ENCODE measurements around the gene C3.
A peak's percentile ranks its signal among the peaks of the same experiment; 100 is the strongest.

The C3 gene

DNA sequence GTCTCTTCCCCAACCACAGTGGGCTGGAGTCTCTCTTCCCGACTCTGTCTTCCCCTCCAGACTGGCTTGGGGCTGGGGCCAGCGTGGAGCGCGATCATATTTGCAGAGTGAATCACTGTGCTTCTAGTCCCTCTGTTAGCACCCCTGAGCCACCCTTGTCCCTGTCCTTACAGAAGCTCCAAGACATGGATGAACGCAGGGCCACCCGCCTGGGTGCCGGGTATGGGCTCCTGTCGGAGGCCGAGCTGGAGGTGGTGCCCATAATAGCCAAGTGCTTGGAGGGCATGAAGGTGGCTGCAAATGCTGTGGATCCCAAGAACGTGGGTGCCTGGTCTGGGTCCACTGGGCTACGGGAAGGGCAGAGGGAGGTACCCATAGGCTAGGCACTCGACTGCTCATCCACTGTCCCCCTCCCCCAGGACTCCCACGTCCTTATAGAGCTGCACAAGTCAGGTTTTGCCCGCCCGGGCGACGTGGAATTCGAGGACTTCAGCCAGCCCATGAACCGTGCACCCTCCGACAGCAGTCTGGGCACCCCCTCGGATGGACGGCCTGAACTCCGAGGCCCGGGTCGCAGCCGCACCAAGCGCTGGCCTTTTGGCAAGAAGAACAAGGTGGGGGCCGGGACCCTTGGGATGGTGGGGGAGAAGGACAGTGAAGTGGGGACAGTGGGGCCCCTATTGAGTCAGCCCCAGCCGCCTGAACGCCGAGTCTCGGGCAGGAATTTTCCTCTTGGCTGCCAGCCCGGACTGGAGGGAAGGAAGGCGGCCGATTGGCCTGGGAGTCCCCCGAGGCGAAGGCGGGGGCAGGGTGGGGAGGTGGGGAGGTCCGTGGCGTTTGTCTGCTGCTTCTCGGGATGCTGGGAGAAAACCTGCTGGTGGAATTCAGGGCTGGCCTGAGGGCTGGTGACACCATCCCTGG is 24.2 kb upstream of the C3 start:
- DNase-seq (ENCODE audit: low spot score) = peak; percentile 52

DNA sequence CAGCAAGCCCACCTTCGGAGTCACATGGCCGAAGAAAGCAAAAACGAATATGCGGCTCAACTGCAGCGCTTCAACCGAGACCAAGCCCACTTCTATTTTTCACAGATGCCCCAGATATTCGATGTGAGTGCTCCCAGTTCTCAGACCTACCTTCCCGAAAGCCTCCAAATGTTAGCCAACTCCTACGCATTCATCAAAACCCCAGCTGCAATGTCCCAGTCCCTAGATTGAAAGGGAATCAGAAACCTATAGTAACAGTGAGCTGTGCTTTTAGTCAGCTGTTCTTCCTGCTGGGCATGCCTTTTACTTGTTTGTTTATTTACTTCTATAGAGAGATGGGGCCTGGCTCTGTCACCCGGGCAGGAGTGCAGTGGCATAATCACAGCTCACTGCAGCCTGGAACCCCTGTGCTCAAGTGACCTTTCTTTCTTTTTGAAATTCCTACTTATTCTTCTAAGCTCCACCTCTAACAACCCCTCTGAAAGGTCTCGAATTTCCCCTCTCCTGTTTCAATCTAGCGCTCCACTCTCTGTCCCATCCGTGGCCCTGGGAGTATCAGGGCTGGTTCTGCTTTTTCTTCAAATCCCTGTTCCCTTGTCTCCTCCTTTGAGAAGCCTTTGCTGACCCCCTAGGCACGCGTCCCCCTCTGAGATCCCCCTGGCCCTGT is 23.4 kb upstream of the C3 start:
- DNase-seq (ENCODE audit: low spot score) = no peak

DNA sequence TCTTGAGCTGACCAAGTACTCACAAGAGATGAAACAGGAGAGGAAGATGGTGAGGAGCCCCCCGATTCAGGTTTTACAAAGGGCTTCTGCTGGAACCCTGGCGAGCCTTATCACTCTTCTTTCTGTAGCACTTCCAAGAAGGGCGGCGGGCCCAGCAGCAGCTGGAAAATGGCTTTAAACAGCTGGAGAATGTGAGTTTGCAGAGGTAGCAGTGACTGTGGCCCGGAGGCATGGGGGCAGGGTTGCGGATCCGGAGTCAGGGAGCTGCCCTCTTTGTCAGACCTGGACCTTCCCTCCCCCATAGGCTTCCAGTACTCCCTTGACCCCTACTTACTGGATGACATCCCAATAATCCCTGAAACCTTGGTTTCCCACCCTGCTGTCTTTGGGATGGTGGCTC is 22.6 kb upstream of the C3 start:
- no peak for DNase-seq (ENCODE audit: low spot score)

DNA sequence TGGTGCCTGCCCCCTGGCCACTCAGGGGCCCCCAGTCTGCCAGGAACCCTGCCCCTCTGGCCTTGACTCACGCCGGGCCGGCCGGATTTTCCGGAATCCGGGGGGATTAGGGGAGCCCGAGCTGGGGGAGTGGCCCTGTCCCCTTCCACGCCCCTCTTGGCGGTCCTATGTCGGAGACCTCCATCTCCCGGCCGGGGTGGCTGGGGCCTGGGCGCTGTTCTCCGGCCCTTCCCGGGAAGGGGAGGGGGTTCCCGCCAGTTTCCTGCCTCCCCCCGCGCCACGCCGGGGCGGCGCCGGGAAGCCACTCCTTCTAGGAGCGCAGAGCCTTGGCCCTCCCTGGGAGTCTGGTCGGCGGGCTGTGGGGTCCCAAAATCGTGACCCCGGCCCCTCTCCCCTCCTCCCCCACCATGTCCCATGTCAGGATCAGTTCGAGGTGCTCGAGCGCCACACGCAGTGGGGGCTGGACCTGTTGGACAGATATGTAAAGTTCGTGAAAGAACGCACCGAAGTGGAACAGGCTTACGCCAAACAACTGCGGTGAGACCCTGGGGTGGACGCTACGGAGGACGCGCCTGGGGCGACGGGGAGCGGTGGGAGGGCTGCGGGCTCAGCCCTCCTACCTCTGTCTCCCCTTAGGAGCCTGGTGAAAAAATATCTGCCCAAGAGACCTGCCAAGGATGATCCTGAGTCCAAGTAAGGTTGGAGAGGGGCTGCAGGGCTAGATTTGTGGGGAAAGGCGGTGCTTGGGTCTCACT is 20.3 kb upstream of the C3 start:
- no peak for DNase-seq (ENCODE audit: low spot score)

DNA sequence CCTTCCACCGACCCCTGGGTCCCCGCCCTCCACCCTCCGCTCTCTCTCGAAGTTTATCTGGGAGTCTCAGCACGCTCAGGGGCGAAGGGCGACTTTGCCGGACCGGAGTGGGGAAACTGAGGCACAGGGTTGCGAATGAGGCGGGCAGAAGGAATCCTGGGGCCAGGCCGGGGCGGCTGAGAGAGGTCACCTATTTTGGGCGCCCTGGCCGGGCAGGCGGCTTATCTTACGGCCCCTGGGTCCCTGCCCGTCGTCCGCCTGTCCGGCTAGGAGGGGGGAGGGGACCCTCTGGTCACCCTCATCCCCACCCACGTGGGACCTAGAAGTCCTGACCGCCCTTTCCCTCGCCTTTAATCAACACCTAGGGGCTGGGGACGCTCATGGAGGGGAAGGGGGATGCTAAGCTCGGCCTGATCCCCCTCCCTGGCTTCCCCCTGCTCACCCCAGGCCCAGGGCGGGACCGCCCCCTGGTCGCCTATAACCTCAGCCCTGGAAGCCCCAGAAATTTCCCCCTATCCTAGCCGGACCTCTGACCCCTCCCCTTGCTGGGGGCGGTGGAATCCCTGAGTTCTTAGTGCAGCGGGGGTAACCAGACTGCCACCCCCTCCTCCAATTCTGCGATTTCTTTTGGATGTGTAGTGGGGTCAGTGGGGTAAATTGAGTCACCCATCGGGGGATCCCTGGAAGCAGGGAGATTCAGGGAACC is 19.6 kb upstream of the C3 start:
- no peak for DNase-seq (ENCODE audit: low spot score)

DNA sequence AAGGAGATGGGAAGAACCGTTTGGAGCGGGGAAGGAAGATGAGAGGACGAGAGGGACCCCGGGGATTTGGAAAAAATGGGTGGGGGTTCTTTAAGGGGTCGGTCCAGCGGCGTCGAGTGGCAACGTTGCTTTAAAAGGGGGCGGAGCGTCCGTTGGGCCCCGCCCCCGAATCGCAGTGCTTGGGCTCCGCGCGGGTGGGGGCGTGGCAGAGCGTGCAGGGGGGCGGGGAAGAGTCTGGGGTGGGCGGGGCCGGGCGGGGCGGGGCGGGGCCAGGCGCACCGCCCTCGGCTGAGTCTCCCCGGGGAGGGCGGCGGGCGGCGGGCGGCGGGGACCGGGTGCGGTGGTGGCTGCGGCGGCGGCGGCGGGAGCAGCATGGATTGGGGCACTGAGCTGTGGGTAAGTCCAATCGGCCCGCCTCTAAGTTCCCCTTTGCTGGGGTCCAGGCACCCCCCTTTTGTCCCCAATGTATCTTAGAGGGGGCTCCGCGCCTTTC is 19.0 kb upstream of the C3 start, which contains the start of gene TRIP10:
TSS of gene TRIP10 (plus strand) at position 291 of the 493 bp plus-strand sequence. CDS start at position 373, 82 bp downstream.
- DNase-seq (ENCODE audit: low spot score) = peak; percentile 84

DNA sequence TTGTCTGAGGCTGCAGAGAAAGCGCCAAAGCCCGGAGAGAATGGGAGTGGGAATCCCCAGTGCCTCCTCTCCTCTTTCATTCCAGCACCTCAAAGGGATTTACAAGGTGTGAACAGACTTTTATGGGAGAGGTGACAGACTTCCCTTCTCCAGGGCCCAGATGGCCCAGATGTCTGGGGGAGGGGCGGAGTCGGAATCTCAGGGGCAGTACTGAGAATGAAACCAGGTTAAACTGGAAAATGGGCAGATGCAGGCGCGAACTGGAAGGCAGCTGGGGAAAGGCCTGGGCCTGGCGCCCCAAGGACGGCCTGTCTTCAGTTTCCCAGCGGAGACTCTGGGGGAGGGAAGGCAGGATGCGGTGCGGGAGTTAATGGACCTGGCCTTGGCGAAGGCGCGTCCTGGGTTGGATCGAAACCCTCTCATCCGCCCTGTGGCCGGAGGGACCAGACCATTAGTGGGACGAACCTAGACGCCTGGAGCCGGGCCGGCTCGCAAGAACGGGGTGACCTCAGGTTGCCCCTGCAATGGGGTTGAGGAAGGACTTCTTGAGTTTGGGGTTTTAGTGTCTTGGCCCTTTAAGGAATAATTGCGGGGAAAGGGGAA is 18.4 kb upstream of the C3 start:
- DNase-seq (ENCODE audit: low spot score) = no peak

DNA sequence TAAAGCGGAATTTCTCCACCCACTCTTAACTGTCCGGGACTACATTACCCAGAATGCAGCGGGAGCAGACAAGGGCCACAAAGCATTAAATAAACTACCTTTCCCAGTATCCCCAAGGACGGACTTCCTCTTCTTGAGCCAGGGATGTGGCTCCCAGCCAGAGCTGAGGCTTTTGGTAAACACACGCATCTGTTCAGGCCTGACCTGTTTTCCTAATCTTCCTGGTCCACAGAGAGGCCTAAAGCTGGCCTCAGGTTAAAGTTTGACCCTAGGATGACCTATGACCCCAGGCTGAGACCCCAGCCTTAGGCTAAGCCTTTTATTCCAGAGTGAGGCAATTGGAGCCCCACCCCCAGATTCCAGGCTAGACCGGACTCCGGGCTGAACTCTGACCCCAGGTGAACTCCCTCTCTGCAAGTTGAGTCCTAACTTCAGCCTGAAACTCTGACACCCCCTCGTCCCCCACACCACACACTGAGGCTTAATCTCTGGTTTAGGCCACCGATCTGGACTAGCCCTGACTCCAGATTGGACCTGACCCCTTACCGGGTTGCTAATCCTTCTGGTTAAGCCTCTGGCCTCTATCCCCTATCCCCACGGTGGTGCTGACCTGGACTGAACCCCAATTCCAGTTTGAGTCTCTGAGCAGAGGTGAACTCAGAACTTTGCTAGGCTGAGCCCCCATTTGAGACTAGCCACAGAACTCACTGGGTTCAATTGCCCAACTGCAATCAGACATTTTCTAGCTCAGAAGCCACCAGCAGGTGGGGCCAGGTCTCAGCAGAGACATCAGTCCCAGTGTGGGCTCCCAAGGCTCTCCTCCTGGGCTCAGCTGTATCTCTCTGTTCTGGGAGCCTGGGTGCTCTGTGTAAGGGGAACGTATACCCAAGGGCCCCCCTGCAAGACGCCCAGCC is 17.7 kb upstream of the C3 start:
- DNase-seq (ENCODE audit: low spot score) = peak; percentile 100

DNA sequence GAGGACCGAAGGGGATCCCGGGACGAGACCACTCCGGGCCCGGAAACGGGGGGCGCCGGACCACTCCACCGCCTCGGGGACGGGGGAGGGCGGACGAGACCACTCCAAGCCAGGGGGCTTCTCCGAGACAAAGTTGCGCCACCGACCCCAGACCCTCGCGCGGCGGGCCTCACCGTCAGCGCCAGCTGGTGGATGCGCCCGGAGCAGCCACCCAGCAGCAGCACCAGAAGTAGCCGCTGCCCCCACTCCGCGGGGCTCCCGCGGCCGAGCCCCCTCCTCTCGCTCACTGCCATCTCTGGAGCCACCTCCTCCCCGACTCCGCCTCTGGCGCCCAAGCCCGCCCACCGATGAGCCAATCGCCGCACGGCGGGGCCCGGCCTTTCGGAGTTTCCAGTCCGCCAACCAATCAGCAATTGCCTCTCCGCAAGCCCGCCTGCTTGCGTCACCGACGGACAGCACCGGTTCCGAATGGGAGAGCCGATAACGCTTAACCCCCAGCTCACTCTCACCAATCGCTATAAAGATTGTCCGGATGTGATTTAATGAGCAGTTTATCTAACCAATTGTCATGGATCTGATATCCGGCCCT is 16.9 kb upstream of the C3 start, which contains the start of gene GPR108:
TSS of gene GPR108 (minus strand) at position 297 of the 589 bp plus-strand sequence. CDS start at position 293, 4 bp downstream.
- peak; percentile 86 for DNase-seq (ENCODE audit: low spot score)

DNA sequence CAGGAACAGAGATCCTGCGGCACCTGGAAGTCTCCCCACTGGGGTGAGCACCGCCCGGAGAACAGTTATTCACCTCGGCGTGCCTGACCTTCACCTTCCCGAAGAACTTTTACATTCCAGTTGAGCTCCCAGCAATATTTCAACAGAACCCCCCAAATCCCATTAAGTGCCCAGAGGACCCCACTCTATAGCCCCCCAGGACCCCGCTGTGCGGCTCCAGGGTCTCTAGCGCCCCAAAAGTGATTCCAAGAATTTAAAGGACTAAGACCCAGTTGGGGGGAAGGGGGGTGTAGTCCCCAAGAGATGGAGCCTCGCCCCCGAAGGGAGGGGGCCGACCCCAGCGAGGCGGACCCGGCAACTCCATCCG is 16.4 kb upstream of the C3 start:
- no peak for DNase-seq (ENCODE audit: low spot score)

DNA sequence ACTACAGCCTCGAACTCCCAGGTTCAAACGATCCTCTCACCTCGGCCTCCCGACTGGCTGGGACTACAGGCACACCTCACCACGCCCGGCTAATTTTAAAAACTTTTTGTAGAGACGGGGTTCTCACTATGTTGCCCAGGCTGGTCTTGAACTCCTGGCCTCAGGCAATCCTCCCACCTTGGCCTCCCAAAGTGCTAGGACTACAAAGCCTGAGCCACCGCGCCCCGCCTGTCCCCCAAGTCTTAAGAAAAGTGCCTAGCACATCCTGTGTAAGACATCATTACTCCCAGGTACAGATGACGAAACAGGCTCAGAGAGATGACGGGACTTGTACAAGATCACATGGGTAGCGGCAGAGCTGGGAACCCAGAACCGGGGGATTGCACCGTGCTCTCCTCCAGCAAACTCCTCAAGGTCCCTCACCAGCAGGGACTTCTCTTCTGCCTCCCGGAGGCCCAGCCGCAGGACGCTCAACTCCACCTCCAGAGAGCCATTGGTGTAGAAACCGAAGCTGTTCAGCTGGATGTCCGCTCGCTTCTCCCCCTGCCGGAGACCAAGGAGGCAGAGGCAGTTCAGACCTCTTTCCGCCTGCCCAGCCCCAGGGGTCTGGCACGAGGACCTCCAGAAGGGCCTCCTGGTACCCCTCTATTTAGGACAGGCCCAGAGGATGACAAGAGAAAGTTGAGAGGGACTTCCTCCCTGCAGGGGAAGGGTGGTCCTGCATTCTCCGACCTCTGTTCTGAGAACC is 15.9 kb upstream of the C3 start:
- DNase-seq (ENCODE audit: low spot score) = peak; percentile 50

DNA sequence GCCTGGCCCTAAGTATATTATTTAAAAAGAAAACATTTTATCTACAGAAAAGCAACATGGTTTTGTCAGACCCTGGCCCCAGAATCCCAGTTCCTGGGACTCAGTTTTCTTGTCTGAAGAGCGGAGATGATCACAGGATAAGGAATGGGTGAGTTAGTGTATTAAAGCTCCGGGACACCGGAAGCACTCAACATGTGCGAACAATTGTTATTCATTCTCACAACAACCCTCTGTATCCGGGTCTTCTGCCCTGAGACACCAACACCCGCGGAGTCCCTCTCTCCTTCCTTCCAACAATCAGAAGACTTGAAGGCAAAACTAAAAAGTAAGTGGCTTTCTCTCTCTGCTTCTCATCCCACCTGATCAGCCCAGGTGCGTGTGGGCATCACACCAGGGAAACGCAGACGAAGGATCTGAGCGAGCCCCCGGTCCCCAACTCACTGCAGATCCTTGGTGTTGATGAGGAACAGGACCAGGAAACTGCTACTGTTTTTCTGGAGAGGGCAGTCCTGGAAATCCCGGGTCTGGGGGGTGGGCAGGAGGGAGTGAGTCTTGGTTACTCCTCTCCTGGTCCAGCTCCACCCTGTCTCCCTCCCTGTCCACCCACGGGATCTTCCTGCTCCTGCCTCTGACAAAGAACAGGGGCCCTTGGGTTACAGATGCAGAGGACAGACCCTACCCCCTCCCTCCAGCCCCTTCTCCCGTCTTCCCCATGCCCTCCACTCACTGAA is 14.9 kb upstream of the C3 start:
- DNase-seq (ENCODE audit: low spot score) = no peak

DNA sequence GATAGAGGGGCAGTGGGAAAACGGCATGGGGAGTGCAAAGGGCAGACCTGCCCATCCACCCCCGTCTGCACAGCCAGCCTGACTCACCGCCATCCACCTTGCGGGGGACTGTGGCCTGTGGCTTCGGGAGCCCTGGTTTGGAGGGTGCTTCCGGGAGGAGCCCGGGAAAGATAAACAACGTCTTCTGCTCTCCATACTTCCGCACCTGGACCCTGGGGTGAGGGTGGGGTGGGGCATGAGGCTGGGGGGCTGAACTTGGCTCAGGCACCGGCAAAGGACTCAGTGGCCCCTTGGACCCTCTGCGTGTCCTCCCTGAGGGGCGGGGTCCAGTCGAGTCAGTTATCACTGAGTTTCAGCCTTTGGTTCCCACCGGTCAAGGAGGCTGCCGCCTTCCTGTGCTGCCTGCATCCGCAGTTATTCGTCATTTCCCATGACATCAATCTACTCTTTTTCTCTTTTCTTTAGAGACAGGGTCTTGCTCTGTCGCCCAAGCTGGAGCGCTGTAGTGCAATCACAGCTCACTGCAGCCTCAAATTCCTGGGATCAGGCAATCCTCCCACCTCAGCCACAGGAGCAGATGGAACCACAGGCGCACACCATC is 13.7 kb upstream of the C3 start:
- DNase-seq (ENCODE audit: low spot score) = no peak

DNA sequence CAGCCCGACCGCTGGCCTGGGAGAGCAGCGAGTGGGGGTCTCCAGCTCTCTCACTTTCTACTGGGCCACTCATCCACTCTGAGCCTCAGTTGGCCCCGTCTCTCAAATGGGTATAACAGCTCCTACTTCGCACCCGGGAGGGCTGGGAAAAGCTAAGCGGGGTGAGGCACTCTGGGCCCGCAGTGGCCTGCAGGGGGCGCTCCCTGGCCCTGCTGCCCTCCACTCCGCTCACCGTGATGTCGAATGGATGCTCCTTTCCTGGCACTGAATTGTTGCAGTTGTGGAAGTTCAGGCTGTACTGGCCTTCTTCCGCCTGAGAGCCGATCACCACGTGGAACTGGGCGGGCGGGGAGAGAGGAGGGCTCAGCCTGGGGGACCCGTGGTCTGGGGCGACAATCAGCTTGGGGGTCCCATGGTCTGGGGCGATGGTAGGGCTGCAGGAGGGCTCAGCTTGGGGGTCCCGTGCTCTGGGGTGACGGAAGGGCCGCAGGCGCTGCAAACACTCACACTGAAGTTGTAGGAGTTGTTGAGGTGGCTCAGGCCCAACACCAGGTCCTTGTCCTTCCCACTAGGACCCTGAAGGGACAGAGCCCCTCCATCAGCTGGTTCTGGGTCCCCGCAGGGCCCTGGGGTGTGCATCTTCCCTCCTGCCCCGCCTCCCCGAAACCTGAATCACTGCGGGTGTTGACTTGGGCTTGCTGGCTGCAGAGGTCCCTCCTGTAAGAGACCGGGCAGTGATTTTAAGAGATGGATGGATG is 13.1 kb upstream of the C3 start:
- no peak for DNase-seq (ENCODE audit: low spot score)

DNA sequence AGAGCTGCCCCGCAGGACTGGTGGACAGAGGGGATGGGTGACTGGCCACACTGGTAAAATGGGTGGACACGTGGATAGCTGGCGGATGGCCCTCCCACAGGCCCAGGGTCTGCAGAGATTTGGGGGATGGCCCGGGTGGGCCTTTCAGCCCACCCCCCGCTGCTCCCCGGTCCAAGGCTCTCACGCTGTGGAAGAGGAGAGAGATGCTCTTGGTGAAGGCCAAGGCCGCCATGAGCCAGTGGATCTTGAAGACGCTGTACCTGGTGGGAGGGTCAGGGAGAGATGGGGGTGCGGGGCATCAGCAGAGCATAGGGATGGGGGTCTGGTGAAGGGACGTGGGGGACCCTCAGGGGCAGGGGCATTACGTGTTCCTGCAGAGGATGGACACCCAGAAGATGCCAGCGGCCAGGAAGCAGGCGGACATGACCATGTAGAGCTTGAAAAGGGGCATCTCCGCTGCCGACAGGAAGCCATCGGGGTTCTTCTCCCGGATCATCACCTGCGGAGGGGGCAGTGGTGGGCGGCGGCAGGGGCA is 12.4 kb upstream of the C3 start:
- DNase-seq (ENCODE audit: low spot score) = no peak

DNA sequence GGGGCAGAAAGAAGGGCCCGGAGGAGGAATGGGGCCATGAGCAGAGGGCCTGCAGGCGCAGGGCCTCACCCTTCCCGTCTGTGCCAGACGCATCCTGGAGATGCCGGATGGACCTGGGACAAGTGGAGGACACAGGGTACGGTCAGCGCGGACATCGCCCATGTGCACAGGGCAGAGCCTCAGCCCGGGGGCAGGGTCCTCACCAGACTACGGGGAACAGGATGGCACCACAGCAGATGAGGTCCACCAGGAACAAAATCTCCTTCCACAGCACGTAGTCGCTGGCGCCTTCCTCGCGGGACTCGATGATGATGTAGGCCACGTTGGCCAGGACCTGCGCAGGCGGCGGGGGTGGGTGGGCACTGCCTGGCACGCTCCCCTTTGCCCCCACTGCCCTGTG is 11.4 kb upstream of the C3 start:
- DNase-seq (ENCODE audit: low spot score) = no peak
